ENCODE measurements around the gene PEX11B.

Gene PEX11B

GRCh38 chr1:145878724-145879123 lies 39.8 kb downstream of the PEX11B start:
- Histone ChIP-seq H3K4me1 (ENCODE audit: insufficient read depth, low read length) (no peaks in the 10 kb centered on the region), H3K9ac (ENCODE audit: low read depth, low read length) (no peak overlapping the region), H4K20me1 (ENCODE audit: insufficient read depth, low read length) (no peaks in the 10 kb centered on the region; the same call in 1 of the 2 replicates), H3K36me3 (ENCODE audit: insufficient read depth, low read length) (no peaks in the 10 kb centered on the region), H2AFZ (ENCODE audit: low read depth, low read length) (no peak overlapping the region), H3K9me3 (ENCODE audit: insufficient read depth, low read length, severe bottlenecking) (no peaks in the 10 kb centered on the region), H3K4me3 (ENCODE audit: low read depth in 1 of 2, low read length in 2 of 2) (no peak overlapping the region), H3K27ac (ENCODE audit: low read length) (no peak overlapping the region), H3K79me2 (ENCODE audit: insufficient read depth, low read length) (no peaks in the 10 kb centered on the region), H3K27me3 (ENCODE audit: insufficient read depth, low read length, poor library complexity) (peaks cover 27% of the 10 kb centered on the region), H3K4me2 (ENCODE audit: insufficient read depth, low read length) (no peak overlapping the region)
- TF ChIP-seq EZH2 (IDR thresholded peaks at IDR 0.05; ENCODE audit: borderline replicate concordance, low read depth, low read length, severe bottlenecking), result no peak
- TF ChIP-seq CTCF (IDR thresholded peaks at IDR 0.05; ENCODE audit: borderline replicate concordance, extremely low read depth, low read length, poor library complexity, severe bottlenecking), result no peak
- ATAC-seq (ENCODE audit: insufficient read depth, low read depth) (no peak), DNase-seq (no peak)

GRCh38 chr1:145877923-145878486 lies 40.5 kb downstream of the PEX11B start:
- DNase-seq, result no peak
- H3K4me3 ChIP-seq (ENCODE audit: low read depth in 1 of 2, low read length in 2 of 2), result no peak overlapping the region
- H3K4me1 ChIP-seq (ENCODE audit: insufficient read depth, low read length), result no peaks in the 10 kb centered on the region
- ATAC-seq (ENCODE audit: insufficient read depth, low read depth), result no peak
- no peaks in the 10 kb centered on the region; the same call in 1 of the 2 replicates for H4K20me1 ChIP-seq (ENCODE audit: insufficient read depth, low read length)
- no peaks in the 10 kb centered on the region for H3K9me3 ChIP-seq (ENCODE audit: insufficient read depth, low read length, severe bottlenecking)
- H3K27me3 ChIP-seq (ENCODE audit: insufficient read depth, low read length, poor library complexity), result peaks cover 27% of the 10 kb centered on the region
- no peak overlapping the region for H2AFZ ChIP-seq (ENCODE audit: low read depth, low read length)
- TF ChIP-seq CTCF (IDR thresholded peaks at IDR 0.05; ENCODE audit: borderline replicate concordance, extremely low read depth, low read length, poor library complexity, severe bottlenecking), result no peak
- no peak for TF ChIP-seq EZH2 (IDR thresholded peaks at IDR 0.05; ENCODE audit: borderline replicate concordance, low read depth, low read length, severe bottlenecking)
- H3K4me2 ChIP-seq (ENCODE audit: insufficient read depth, low read length), result no peak overlapping the region
- H3K79me2 ChIP-seq (ENCODE audit: insufficient read depth, low read length), result no peaks in the 10 kb centered on the region
- H3K9ac ChIP-seq (ENCODE audit: low read depth, low read length), result no peak overlapping the region
- no peaks in the 10 kb centered on the region for H3K36me3 ChIP-seq (ENCODE audit: insufficient read depth, low read length)
- no peak overlapping the region for H3K27ac ChIP-seq (ENCODE audit: low read length)

GRCh38 chr1:145874646-145875045 lies 43.9 kb downstream of the PEX11B start:
- H3K4me2 ChIP-seq (ENCODE audit: insufficient read depth, low read length), result no peak overlapping the region
- H4K20me1 ChIP-seq (ENCODE audit: insufficient read depth, low read length), result no peaks in the 10 kb centered on the region; the same call in 1 of the 2 replicates

More at GRCh38 chr1:145874646-145875045, 43.9 kb downstream of the PEX11B start:
- Histone ChIP-seq H3K9me3 (ENCODE audit: insufficient read depth, low read length, severe bottlenecking) (no peaks in the 10 kb centered on the region), H3K9ac (ENCODE audit: low read depth, low read length) (no peak overlapping the region), H3K4me3 (ENCODE audit: low read depth in 1 of 2, low read length in 2 of 2) (no peak overlapping the region), H3K79me2 (ENCODE audit: insufficient read depth, low read length) (no peaks in the 10 kb centered on the region), H2AFZ (ENCODE audit: low read depth, low read length) (no peak overlapping the region), H3K36me3 (ENCODE audit: insufficient read depth, low read length) (no peaks in the 10 kb centered on the region), H3K4me1 (ENCODE audit: insufficient read depth, low read length) (no peaks in the 10 kb centered on the region), H3K27me3 (ENCODE audit: insufficient read depth, low read length, poor library complexity) (peaks cover 32% of the 10 kb centered on the region), H3K27ac (ENCODE audit: low read length) (no peak overlapping the region)
- ATAC-seq (ENCODE audit: insufficient read depth, low read depth) (no peak), DNase-seq (no peak)
- TF ChIP-seq EZH2 (IDR thresholded peaks at IDR 0.05; ENCODE audit: borderline replicate concordance, low read depth, low read length, severe bottlenecking) (no peak), CTCF (IDR thresholded peaks at IDR 0.05; ENCODE audit: borderline replicate concordance, extremely low read depth, low read length, poor library complexity, severe bottlenecking) (no peak)

Measured in DND-41 (cell line).